Astrocyte (in vitro differentiated cells and primary cell): ENCODE results near the gene C3orf38.

Source experiments
- EZH2 ChIP-seq: IDR thresholded peaks from 2 replicates; pipeline ENCODE4 v1.6.1; 2012; ENCODE audit warnings: mild to moderate bottlenecking, low read length, inconsistent platforms; ENCODE audit not compliant: insufficient read depth
- TF ChIP-seq, protein P1 (sequence below): IDR thresholded peaks from 2 replicates; pipeline ENCODE4 v1.5.1; 2011; ENCODE audit warnings: low read depth, mild to moderate bottlenecking, inconsistent platforms, low read length, moderate library complexity; ENCODE audit not compliant: insufficient read depth

DNA sequence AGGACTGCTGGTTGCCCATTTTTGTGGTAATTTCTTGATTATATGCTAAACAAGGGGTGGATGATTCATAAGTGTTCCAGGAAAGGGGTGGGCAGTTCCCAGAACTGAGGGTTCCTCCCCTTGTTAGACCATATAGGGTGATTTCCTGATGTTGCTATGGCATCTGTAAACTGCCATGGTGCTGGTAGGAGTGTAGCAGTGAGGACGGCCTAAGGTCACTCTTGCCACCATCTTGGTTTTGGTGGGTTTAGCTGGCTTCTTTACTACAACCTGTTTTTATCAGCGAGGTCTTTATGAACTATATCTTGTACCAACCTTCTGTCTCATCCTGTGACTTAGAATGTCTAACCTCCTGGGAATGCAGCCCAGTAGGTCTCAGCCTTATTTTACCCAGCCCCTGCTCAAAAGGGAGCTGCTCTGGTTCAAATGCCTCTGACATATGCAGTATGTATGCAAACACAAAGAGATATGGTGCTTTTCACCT, 46.2 kb downstream of the C3orf38 start:
- TF ChIP-seq, protein P1, sequence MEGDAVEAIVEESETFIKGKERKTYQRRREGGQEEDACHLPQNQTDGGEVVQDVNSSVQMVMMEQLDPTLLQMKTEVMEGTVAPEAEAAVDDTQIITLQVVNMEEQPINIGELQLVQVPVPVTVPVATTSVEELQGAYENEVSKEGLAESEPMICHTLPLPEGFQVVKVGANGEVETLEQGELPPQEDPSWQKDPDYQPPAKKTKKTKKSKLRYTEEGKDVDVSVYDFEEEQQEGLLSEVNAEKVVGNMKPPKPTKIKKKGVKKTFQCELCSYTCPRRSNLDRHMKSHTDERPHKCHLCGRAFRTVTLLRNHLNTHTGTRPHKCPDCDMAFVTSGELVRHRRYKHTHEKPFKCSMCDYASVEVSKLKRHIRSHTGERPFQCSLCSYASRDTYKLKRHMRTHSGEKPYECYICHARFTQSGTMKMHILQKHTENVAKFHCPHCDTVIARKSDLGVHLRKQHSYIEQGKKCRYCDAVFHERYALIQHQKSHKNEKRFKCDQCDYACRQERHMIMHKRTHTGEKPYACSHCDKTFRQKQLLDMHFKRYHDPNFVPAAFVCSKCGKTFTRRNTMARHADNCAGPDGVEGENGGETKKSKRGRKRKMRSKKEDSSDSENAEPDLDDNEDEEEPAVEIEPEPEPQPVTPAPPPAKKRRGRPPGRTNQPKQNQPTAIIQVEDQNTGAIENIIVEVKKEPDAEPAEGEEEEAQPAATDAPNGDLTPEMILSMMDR: no peak
- no peak for TF ChIP-seq EZH2
